Spleen (tissue), 11 donors: ENCODE data around the gene MRC2. TPM values are rescaled to one million over a fixed set of nuclear protein-coding genes. Genes with fewer than 3 reads are reported as not detected.

Source experiments
- DNase-seq: peaks from one replicate; pipeline ENCODE4 v3.0.0-alpha.2; 2020
- H3K27ac ChIP-seq, 8 donors: fragments of 200-600 bp; sonication (generic) in 7 of 8; 1 replicate in 4 of 8; 2 replicates in 4 of 8; pipeline versions ENCODE4 v1.5.0 to v1.8.0; 2016 to 2021; ENCODE audit warnings: inconsistent platforms in 4 of 8, mild to moderate bottlenecking in 4 of 8, moderate library complexity in 1 of 8
- H3K27me3 ChIP-seq, 7 donors: fragments of 200-600 bp; sonication (generic) in 6 of 7; replicated peaks in 1 of 7; 1 replicate in 4 of 7; 2 replicates in 3 of 7; pipeline versions ENCODE4 v1.5.0 to v1.8.0; 2016 to 2021; ENCODE audit warnings: inconsistent platforms in 3 of 7, mild to moderate bottlenecking in 1 of 7
- H3K36me3 ChIP-seq, 6 donors: fragments of 200-600 bp; sonication (generic) in 5 of 6; 1 replicate in 4 of 6; 2 replicates in 2 of 6; pipeline versions ENCODE4 v1.5.0 to v1.8.0; 2016 to 2021; ENCODE audit warnings: inconsistent platforms in 2 of 6
- H3K4me1 ChIP-seq, 6 donors: fragments of 200-600 bp; sonication (generic) in 5 of 6; 1 replicate in 3 of 6; 2 replicates in 3 of 6; pipeline versions ENCODE4 v1.5.0 to v1.8.0; 2016 to 2021; ENCODE audit warnings: inconsistent platforms in 3 of 6
- H3K4me3 ChIP-seq, 8 donors: fragments of 200-600 bp; sonication (generic) in 7 of 8; 1 replicate in 4 of 8; 2 replicates in 4 of 8; pipeline versions ENCODE4 v1.5.0 to v1.8.0; 2016 to 2021; ENCODE audit warnings: inconsistent platforms in 4 of 8, mild to moderate bottlenecking in 4 of 8, moderate library complexity in 2 of 8
- H3K9me3 ChIP-seq, 8 donors: fragments of 200-600 bp; sonication (generic) in 7 of 8; 1 replicate in 4 of 8; 2 replicates in 4 of 8; pipeline versions ENCODE4 v1.5.0 to v1.8.0; 2016 to 2021; ENCODE audit warnings: inconsistent platforms in 4 of 8
- CTCF ChIP-seq, 11 experiments: fragments of 200-600 bp in 7 of 11; fragments of 450-650 bp in 4 of 11; sonication (generic) in 4 of 11; IDR thresholded peaks in 8 of 11; conservative IDR thresholded peaks in 3 of 11; 1 replicate in 7 of 11; 2 replicates in 4 of 11; pipeline versions ENCODE4 v1.4.0 to v1.8.0; 2016 to 2021; ENCODE audit warnings: antibody characterized with exemption in 11 of 11, inconsistent platforms in 4 of 11, mild to moderate bottlenecking in 1 of 11
- POLR2A ChIP-seq, 3 donors: fragments of 450-650 bp; IDR thresholded peaks; one replicate each; pipeline ENCODE4 v1.5.1; 2017; ENCODE audit warnings: antibody characterized with exemption in 3 of 3, mild to moderate bottlenecking in 1 of 3
- POLR2AphosphoS5 ChIP-seq, 3 donors: sonication (generic); formaldehyde crosslinking; IDR thresholded peaks; one replicate each; pipeline ENCODE4 v1.5.1; 2017; ENCODE audit warnings: antibody characterized with exemption in 3 of 3
- WGBS, 5 donors: extraction: QIAGEN DNeasy Blood & Tissue Kit in 3 of 5; methylation state at CpG; one replicate each; pipeline versions ENCODE4 v1.1.5 to v1.1.7; 2013 to 2018; 5-methylcytosine and 5-hydroxymethylcytosine counted together
- intact Hi-C: fragments of 100-400 bp; cut with DNase I; formaldehyde crosslinking; loops from one replicate; pipeline ENCODE4 v1.15.0; 2023; ENCODE audit warnings: low total_unique reads
- polyA plus RNA-seq, 3 donors: library from polyadenylated mRNA; stranded (reverse); fragments of 200-250 nt; gene quantifications; one replicate each; pipeline ENCODE4 v1.2.1, GENCODE V29; 2013
- total RNA-seq, 7 donors: library from RNA; depleted of rRNA in 3 of 7; stranded (reverse); fragments of >200 nt in 3 of 7; fragmentation: NEBNext Ultra II Directional in 4 of 7; extraction: Animal tissue kit (Norgen Biotek cat#: 25700) in 4 of 7; gene quantifications; one replicate each; pipeline versions ENCODE4 v1.1.0 to v1.2.1, GENCODE V29; 2016 to 2021
- donor health status: healthy with polysubstance abuse.
- donor health status: DM: no; HTN: no; CAD: no; lungs with moderate emphysema.
- donor health status: DM: no; HTN: no; CAD: no.
- donor health status: Bipolar disorder and iron deficiency.
- donor health status: healthy.
- donor health status: DM: no; HTN: no; CAD: no.
- donor health status: DM: yes; HTN: yes; CAD: no.

The MRC2 gene
- total and polyA plus RNA-seq, 10 donors = 4.5 to 75.1 (median 38.7) TPM

- no peaks in the 10 kb centered on the region for H3K9me3 ChIP-seq
- peaks cover 0 to 43% (median 0%) of the 10 kb centered on the region in 6 donors for H3K36me3 ChIP-seq
- H3K4me3 ChIP-seq = no peak overlapping the region
- TF ChIP-seq CTCF (IDR thresholded peaks at IDR 0.05 in 8 of 11, conservative IDR thresholded peaks at IDR 0.05 in 3 of 11) (no peak), POLR2A (IDR thresholded peaks at IDR 0.05) (no peak), POLR2AphosphoS5 (IDR thresholded peaks at IDR 0.05) (no peak)
- no peaks in the 10 kb centered on the region for H3K27me3 ChIP-seq
- H3K4me1 ChIP-seq = no peaks in the 10 kb centered on the region
- no peak overlapping the region for H3K27ac ChIP-seq
- DNase-seq = no peak
- intact Hi-C loops = no loop called here
- WGBS, 5 donors = 85 to 94% (median 90%) methylated on average over 4 of the region's 4 CpGs
These were observed 56.7 kb downstream of the MRC2 start for GRCh38 chr17:62684179-62684578.

GRCh38 chr17:62687997-62688396 lies 60.5 kb downstream of the MRC2 start:
- intact Hi-C loops = no loop called here
- H3K27ac ChIP-seq = no peak overlapping the region
- no peaks in the 10 kb centered on the region for H3K9me3 ChIP-seq
- 85 to 97% (median 90%) methylated on average over 2 to 4 of the region's 4 CpGs for WGBS, 5 donors
- no peak for TF ChIP-seq POLR2AphosphoS5 (IDR thresholded peaks at IDR 0.05)
- TF ChIP-seq POLR2A (IDR thresholded peaks at IDR 0.05) = no peak
- no peak for TF ChIP-seq CTCF (IDR thresholded peaks at IDR 0.05 in 8 of 11, conservative IDR thresholded peaks at IDR 0.05 in 3 of 11)
- H3K27me3 ChIP-seq = no peaks in the 10 kb centered on the region
- no peak for DNase-seq
- H3K4me3 ChIP-seq = no peak overlapping the region
- no peaks in the 10 kb centered on the region for H3K4me1 ChIP-seq
- peaks cover 0 to 40% (median 0%) of the 10 kb centered on the region in 6 donors for H3K36me3 ChIP-seq

DNA sequence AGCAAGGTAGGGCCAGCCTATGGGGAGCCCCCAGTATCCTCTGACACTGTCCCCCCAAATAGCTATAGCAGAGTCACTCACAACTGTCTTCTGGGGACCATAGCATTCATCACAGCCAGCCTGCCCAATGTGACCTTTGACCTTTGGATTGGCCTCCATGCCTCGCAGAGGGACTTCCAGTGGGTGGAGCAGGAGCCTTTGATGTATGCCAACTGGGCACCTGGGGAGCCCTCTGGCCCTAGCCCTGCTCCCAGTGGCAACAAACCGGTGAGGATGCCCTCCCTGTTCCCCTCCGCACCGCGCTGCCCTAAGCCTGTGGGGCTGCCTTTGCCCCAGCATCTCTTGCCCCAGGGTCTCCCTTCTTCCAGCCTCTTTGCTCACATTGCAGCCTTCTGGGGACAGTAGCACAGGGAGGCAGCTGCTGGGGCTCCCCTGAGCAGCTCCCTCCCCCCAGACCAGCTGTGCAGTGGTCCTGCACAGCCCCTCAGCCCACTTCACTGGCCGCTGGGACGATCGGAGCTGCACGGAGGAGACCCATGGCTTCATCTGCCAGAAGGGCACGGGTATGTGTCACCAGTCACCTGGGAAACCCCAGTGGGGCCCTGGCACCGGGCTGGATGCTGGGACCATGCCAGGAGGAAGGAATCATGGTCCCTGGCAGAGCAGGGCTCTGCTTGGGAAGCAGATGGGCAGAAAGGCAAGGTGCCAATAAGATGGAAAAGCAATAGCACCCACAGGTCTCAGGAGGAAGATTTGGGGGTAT lies 61.1 kb downstream of the MRC2 start:
- TF ChIP-seq POLR2AphosphoS5 (IDR thresholded peaks at IDR 0.05) (no peak), CTCF (IDR thresholded peaks at IDR 0.05 in 8 of 11, conservative IDR thresholded peaks at IDR 0.05 in 3 of 11) (no peak), POLR2A (IDR thresholded peaks at IDR 0.05) (no peak)
- Histone ChIP-seq H3K27ac (no peak overlapping the region), H3K4me1 (peaks cover 0 to 6% (median 0%) of the 10 kb centered on the region in 6 donors), H3K27me3 (no peaks in the 10 kb centered on the region), H3K9me3 (no peaks in the 10 kb centered on the region), H3K4me3 (no peak overlapping the region), H3K36me3 (peaks cover 0 to 40% (median 0%) of the 10 kb centered on the region in 6 donors)
- 82 to 92% (median 88%) methylated on average over 10 to 11 of the region's 11 CpGs for WGBS, 5 donors
- intact Hi-C loops = no loop called here
- DNase-seq = no peak

DNA sequence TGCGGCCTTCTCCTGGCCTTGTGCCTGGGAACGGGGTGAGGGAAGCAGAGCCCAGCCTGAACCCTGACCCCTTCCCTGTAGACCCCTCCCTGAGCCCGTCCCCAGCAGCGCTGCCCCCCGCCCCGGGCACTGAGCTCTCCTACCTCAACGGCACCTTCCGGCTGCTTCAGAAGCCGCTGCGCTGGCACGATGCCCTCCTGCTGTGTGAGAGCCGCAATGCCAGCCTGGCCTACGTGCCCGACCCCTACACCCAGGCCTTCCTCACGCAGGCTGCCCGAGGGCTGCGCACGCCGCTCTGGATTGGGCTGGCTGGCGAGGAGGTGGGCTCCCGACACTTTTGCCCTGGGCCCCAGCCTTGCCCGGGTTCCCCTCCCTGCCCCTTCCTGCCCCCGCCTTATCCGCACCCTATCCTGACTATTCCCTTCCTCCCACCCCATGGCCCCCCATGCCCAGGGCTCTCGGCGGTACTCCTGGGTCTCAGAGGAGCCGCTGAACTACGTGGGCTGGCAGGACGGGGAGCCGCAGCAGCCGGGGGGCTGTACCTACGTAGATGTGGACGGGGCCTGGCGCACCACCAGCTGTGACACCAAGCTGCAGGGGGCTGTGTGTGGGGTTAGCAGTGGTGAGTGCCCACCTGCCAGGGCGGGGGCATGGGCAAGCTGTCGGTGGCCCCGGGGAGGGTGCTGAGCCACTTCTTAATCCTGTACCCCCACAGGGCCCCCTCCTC lies 62.1 kb downstream of the MRC2 start:
- H3K9me3 ChIP-seq = no peaks in the 10 kb centered on the region
- H3K27me3 ChIP-seq = no peaks in the 10 kb centered on the region
- peaks cover 0 to 16% (median 4%) of the 10 kb centered on the region in 6 donors for H3K4me1 ChIP-seq
- no peak overlapping the region for H3K4me3 ChIP-seq
- TF ChIP-seq POLR2AphosphoS5 (IDR thresholded peaks at IDR 0.05) = no peak
- no peak for TF ChIP-seq POLR2A (IDR thresholded peaks at IDR 0.05)
- no peak for TF ChIP-seq CTCF (IDR thresholded peaks at IDR 0.05 in 8 of 11, conservative IDR thresholded peaks at IDR 0.05 in 3 of 11)
- H3K27ac ChIP-seq = no peak overlapping the region
- peaks cover 0 to 40% (median 0%) of the 10 kb centered on the region in 6 donors for H3K36me3 ChIP-seq
- no peak for DNase-seq
- intact Hi-C loops = no loop called here
- 89 to 97% (median 90%) methylated on average over 33 to 37 of the region's 37 CpGs for WGBS, 5 donors
